ENCODE results near the gene PLA2G2F. TPM values are rescaled to one million over a fixed set of nuclear protein-coding genes. Genes with fewer than 3 reads are reported as not detected.

Gene PLA2G2F
- total RNA-seq, 1 donor from 2014 or later: not detected

Other genes with a start within 250 kb of the PLA2G2F start
- not detected for gene PLA2G2E, start 215.7 kb upstream of the PLA2G2F start, total RNA-seq
- 181 TPM for gene PLA2G2A, start 159.7 kb upstream of the PLA2G2F start, total RNA-seq
- 7.4 TPM for gene PLA2G5, start 69.1 kb upstream of the PLA2G2F start, total RNA-seq
- 0.27 TPM for gene PLA2G2D, start 19.8 kb upstream of the PLA2G2F start, total RNA-seq
- gene UBXN10, start 46.8 kb downstream of the PLA2G2F start, total RNA-seq: 7.8 TPM
- not detected for gene PLA2G2C, start 47.2 kb downstream of the PLA2G2F start, total RNA-seq
- gene VWA5B1, start 151.6 kb downstream of the PLA2G2F start, total RNA-seq: 0.30 TPM

Measured in lower lobe of right lung (tissue), 1 donor.